ENCODE measurements around the gene ELMOD3. TPM values are rescaled to one million over a fixed set of nuclear protein-coding genes. Genes with fewer than 3 reads are reported as not detected.

ELMOD3 gene
- total RNA-seq = 11.6 and 19.9 TPM in 2 replicates

GRCh38 chr2:85354286-85355072 lies at the start of gene ELMOD3, which contains the start of gene RETSAT:
ELMOD3 (plus strand) TSS chr2:85354769; CDS start chr2:85357199, 2,430 bp downstream.
RETSAT (minus strand) TSS chr2:85354528; CDS start chr2:85354507, 21 bp downstream.

GRCh38 chr2:85327822-85328617 lies 26.5 kb upstream of the ELMOD3 start, which contains the start of gene TGOLN2:
TGOLN2 (minus strand) TSS chr2:85327989; CDS start chr2:85327962, 27 bp downstream.

DNA sequence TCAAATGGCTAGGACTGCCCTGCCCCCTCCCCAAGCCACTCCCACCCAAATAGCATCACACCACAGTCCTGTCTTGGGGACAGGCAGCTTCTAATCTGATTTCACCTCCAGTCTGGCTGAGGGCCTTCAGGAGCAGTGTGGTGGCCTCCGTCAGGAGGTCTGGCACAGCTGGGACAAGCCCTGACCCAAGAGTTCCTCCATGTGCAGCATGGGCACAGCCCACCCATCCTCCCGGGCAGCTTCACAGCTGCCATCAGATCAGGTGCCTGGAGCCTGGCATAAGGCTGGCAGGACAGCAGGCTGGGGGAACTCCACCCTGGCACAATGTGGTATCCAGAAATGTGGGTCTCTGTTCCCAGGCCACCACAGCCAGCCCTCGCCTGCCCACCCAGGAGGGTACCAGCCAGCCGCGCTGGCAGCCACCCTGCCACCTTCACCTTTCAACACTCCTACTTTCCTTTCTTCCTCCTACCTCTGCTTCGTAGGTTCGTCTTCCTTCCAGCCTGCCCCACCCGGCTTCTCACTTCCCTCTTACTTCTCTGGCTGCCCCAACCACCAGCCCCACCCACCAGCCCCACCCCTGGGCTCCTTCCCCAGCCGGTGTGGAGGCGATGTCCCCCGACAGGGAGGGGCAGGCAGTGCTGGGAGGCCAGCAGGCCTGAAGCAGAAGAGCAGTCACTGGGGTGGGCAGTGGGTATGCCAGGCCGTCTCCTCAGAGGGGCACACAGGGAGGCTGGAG lies 55.4 kb downstream of the ELMOD3 start, which contains the start of gene CAPG:
TSS of gene CAPG (minus strand) at position 522 of the 739 bp plus-strand sequence. CDS start 8,221 bp downstream, outside the sequence.

DNA sequence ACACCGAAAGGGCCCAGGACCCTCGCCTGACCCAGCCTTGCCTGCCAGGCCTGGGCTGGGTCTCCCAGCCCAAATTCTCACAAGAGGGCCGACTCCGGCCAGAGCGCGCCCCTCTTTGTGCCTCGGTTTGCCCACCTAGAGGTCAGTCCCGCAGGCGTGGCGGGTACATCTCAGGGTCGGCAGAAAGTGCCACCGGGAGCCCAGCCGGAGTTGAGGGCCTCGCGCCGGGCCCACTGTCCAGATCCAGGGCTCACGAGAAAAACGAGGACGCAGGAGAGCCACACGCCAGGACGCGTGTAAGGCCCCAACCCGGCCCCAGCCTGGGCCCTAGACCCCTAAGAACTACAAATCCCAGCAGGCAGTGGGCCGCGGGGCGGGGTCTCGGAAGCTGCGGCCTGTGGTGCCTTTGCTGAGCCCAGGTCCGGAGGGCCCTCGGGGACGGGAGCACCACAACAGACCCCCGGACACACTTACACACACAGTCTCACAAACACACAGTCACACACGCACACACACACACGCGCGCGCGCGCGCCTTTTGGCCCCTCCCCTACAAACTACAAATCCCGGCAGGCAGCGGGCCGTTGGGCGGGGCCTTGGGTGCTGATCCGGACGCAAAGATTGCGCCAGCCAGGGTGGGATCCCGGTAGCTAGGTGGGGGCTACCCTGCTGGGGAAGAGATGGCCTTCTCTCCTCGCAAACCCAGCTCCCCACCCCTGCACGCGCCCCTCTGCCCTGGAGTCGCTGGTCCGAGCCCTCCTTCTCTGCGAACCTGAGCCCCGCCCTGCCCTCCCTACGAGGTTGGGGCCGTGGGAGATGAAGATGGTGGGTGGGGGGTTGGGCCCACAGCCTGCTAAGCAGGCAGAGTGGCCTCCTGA lies 63.8 kb downstream of the ELMOD3 start, which contains the start of gene SH2D6:
TSS of gene SH2D6 (plus strand) at position 583 of the 877 bp plus-strand sequence. CDS start 10,752 bp downstream, outside the sequence.

Small RNA genes lying within 50 kb of the gene (small RNA-seq; reads per million reads assigned to genes)
- not detected for gene AC062037.1 (ENCODE audit: low replicate concordance)
- gene AC062037.2 (ENCODE audit: low replicate concordance) = not detected
- gene RF00019 (ENCODE audit: low replicate concordance) = not detected
- gene RN7SL113P (ENCODE audit: low replicate concordance) = not detected

Other genes with a start within 250 kb of the ELMOD3 start
- 3.7 and 4.2 TPM in 2 replicates for gene TCF7L1, start 221.4 kb upstream of the ELMOD3 start, total RNA-seq
- 118 and 181 TPM in 2 replicates for gene TGOLN2, start 26.8 kb upstream of the ELMOD3 start, total RNA-seq
- gene RETSAT, start 241 bp upstream of the ELMOD3 start, total RNA-seq = 50.3 and 51.6 TPM in 2 replicates
- gene CAPG, start 55.6 kb downstream of the ELMOD3 start, total RNA-seq = 40.5 and 55.7 TPM in 2 replicates
- not detected in 2 replicates for gene SH2D6, start 63.9 kb downstream of the ELMOD3 start, total RNA-seq
- 134 and 154 TPM in 2 replicates for gene MAT2A, start 184.4 kb downstream of the ELMOD3 start, total RNA-seq
- gene GGCX, start 206.7 kb downstream of the ELMOD3 start, total RNA-seq = 54.9 and 56.6 TPM in 2 replicates
- gene VAMP8, start 222.8 kb downstream of the ELMOD3 start, total RNA-seq = 11.8 and 14.0 TPM in 2 replicates
- gene VAMP5, start 229.7 kb downstream of the ELMOD3 start, total RNA-seq = 14.7 and 22.8 TPM in 2 replicates
- 147 and 289 TPM in 2 replicates for gene RNF181, start 241.0 kb downstream of the ELMOD3 start, total RNA-seq
- 14.6 and 17.7 TPM in 2 replicates for gene TMEM150A, start 247.9 kb downstream of the ELMOD3 start, total RNA-seq